ENCODE measurements around the gene CRYBB1. TPM values are rescaled to one million over a fixed set of nuclear protein-coding genes. Genes with fewer than 3 reads are reported as not detected.
A peak's percentile ranks its signal among the peaks of the same experiment; 100 is the strongest.
"Not testable (repeated sequence)": the region's sequence is repeated elsewhere in the genome, so short reads cannot be mapped to it uniquely, and the experiment has no call there.

Gene CRYBB1
- total RNA-seq, 1 donor from 2014 or later: not detected

GRCh38 chr22:26635117-26635516 is 17.3 kb upstream of the CRYBB1 start:
- no peak for ATAC-seq

- ATAC-seq: no peak
Measured at GRCh38 chr22:26634189-26634588, 16.4 kb upstream of the CRYBB1 start.

GRCh38 chr22:26632422-26633155 is 14.8 kb upstream of the CRYBB1 start:
- ATAC-seq: no peak

- no peak for ATAC-seq
Measured at GRCh38 chr22:26631282-26631681, 13.5 kb upstream of the CRYBB1 start.

GRCh38 chr22:26629988-26630761 is 12.3 kb upstream of the CRYBB1 start:
- no peak for ATAC-seq

GRCh38 chr22:26624803-26625202 is 7.0 kb upstream of the CRYBB1 start:
- no peak for ATAC-seq

- no peak for ATAC-seq
Measured at GRCh38 chr22:26623984-26624383, 6.2 kb upstream of the CRYBB1 start.

- ATAC-seq: no peak
Measured at GRCh38 chr22:26621663-26622062, 3.8 kb upstream of the CRYBB1 start, which contains the start of gene CRYBA4. TSS of gene CRYBA4 (plus strand) at chr22:26621963. CDS start at chr22:26622597, 634 bp downstream.

GRCh38 chr22:26620197-26620596 is 2.4 kb upstream of the CRYBB1 start:
- no peak for ATAC-seq

- ATAC-seq: peak; percentile 14
Measured at GRCh38 chr22:26619510-26619909, 1.7 kb upstream of the CRYBB1 start.

GRCh38 chr22:26618455-26618854 is 628 bp upstream of the CRYBB1 start:
- ATAC-seq: no peak

- ATAC-seq: no peak
Measured at GRCh38 chr22:26616650-26617049, 1.2 kb downstream of the CRYBB1 start.

- no peak for ATAC-seq
Measured at GRCh38 chr22:26615830-26616435, 1.9 kb downstream of the CRYBB1 start.

- ATAC-seq: no peak
Measured at GRCh38 chr22:26615149-26615548, 2.7 kb downstream of the CRYBB1 start.

GRCh38 chr22:26614322-26614721 is 3.5 kb downstream of the CRYBB1 start:
- no peak for ATAC-seq

GRCh38 chr22:26613753-26614152 is 4.1 kb downstream of the CRYBB1 start:
- ATAC-seq: not testable (repeated sequence)

- ATAC-seq: no peak
Measured at GRCh38 chr22:26612652-26613051, 5.2 kb downstream of the CRYBB1 start.

GRCh38 chr22:26610996-26611395 is 6.8 kb downstream of the CRYBB1 start:
- ATAC-seq: peak; percentile 32

GRCh38 chr22:26610072-26610958 is 7.5 kb downstream of the CRYBB1 start:
- no peak for ATAC-seq

GRCh38 chr22:26609287-26609686 is 8.5 kb downstream of the CRYBB1 start:
- ATAC-seq: no peak

- no peak for ATAC-seq
Measured at GRCh38 chr22:26608129-26608528, 9.7 kb downstream of the CRYBB1 start.

- ATAC-seq: no peak
Measured at GRCh38 chr22:26606611-26607010, 11.2 kb downstream of the CRYBB1 start.

All from esophagus mucosa (tissue), 1 donor.